Body of pancreas (tissue), 4 donors: Measurements from ENCODE around the gene SOCS2.

Source experiments
- POLR2A ChIP-seq, 3 donors: fragments of 450-650 bp; IDR thresholded peaks; one replicate each; pipeline ENCODE4 v1.6.1; 2016; ENCODE audit warnings: antibody characterized with exemption in 3 of 3, mild to moderate bottlenecking in 2 of 3
- TF ChIP-seq, protein P1 (sequence below), 7 experiments: fragments of 450-650 bp in 4 of 7; fragments of 200-600 bp in 3 of 7; sonication (generic) in 3 of 7; IDR thresholded peaks; one replicate each; pipeline ENCODE4 v1.5.1; 2016 to 2019; ENCODE audit warnings: antibody characterized with exemption in 7 of 7

DNA sequence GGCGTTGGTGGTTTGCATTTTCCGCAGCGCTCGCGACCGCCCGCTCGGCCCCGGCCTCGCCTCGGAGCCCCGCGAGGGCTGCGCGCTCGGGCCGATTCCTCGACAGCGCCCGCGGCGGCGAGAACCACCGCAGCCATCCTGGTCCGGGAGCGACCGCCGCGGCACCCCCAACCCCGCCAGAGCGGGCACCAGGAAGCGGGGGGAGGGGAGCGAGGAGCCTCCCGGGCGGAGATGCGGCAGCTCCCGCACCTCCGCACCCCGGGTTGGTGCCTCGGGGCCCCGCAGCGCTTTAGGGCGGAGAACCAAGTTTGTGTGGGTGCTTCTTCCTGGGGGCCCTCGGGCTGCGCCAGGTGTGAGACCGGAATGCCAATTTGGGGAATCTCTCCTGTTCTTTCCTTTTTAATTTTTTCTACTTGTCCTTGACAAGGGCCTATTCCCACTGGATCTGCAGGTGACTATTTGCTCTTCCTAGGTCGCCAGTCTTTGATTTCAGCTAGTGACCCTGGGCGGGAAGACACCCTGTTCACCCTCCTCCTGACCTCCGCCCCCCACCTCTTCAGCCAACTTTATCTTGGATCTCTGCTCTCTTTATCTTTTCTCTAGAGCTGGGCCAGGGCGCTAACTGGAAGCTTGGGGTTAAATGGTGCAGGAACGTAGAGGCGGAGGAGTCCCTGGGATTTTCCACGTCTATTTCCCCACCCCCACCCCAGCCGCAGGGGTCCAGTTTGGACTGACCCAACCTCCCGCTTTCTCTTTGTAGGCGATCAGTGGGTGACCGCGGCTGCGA, at the start of gene SOCS2:
- TF ChIP-seq, protein P1, sequence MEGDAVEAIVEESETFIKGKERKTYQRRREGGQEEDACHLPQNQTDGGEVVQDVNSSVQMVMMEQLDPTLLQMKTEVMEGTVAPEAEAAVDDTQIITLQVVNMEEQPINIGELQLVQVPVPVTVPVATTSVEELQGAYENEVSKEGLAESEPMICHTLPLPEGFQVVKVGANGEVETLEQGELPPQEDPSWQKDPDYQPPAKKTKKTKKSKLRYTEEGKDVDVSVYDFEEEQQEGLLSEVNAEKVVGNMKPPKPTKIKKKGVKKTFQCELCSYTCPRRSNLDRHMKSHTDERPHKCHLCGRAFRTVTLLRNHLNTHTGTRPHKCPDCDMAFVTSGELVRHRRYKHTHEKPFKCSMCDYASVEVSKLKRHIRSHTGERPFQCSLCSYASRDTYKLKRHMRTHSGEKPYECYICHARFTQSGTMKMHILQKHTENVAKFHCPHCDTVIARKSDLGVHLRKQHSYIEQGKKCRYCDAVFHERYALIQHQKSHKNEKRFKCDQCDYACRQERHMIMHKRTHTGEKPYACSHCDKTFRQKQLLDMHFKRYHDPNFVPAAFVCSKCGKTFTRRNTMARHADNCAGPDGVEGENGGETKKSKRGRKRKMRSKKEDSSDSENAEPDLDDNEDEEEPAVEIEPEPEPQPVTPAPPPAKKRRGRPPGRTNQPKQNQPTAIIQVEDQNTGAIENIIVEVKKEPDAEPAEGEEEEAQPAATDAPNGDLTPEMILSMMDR (IDR thresholded peaks at IDR 0.05), result no peak
- no peak for TF ChIP-seq POLR2A (IDR thresholded peaks at IDR 0.05)
